HepG2 (cell line): ENCODE data around the gene RSPH1. TPM values are rescaled to one million over a fixed set of nuclear protein-coding genes. Genes with fewer than 3 reads are reported as not detected.

Experiments used
- ATAC-seq: fragments of 200-7000 bp; cut with Tn5 transposase; 3 replicates; pipeline ENCODE4 v1.9.1; 2020; ENCODE audit warnings: mild to moderate bottlenecking, moderate library complexity
- BruUV-seq: library from RNA; stranded (reverse); fragments of 400-500 nt; replicated peaks from 2 replicates; lab custom pipeline; 2021; lab: Mats Ljungman, UMichigan
- CTCF ChIA-PET: fragments of 300-600 bp; formaldehyde crosslinking; extraction: SDS; loops from one replicate; lab custom pipeline; 2021; ENCODE audit warnings: low total read pairs, inconsistent platforms, low intra/inter-chr PET ratio; lab: Yijun Ruan, JAX
- POLR2A ChIA-PET: fragments of 350-600 bp; sonication (Branson Sonifier 250); formaldehyde crosslinking; loops from one replicate; lab custom pipeline; 2020; ENCODE audit warnings: antibody characterized with exemption, inconsistent platforms; lab: Yijun Ruan, JAX
- DNase-seq: peaks from one replicate; pipeline ENCODE4 v3.0.0-alpha.2; 2015; ENCODE audit warnings: low spot score
- FAIRE-seq: peaks from 3 replicates; lab custom pipeline; 2011; peaks lifted over from hg19 to GRCh38; lab: Jason Lieb, UNC
- H2AFZ ChIP-seq: one replicate; pipeline ENCODE4 v1.6.1; 2011; ENCODE audit warnings: low read length, inconsistent platforms
- H3K27ac ChIP-seq: fragments of 300-600 bp; 3 replicates; pipeline ENCODE4 v1.8.0; 2011; ENCODE audit warnings: mixed run types, mild to moderate bottlenecking, mixed read lengths, low read length, inconsistent platforms; ENCODE audit not compliant: insufficient read depth; ENCODE audit errors: extremely low read length
- H3K27me3 ChIP-seq, 2 experiments: fragments of 200-600 bp in 1 of 2; 2 replicates in 1 of 2; 3 replicates in 1 of 2; pipeline versions ENCODE4 v1.6.0 to v1.8.0; 2011; ENCODE audit warnings: low read length in 2 of 2, mild to moderate bottlenecking in 2 of 2, moderate library complexity in 2 of 2, inconsistent platforms in 1 of 2; ENCODE audit not compliant: insufficient read depth in 2 of 2, control insufficient read depth in 1 of 2
- H3K36me3 ChIP-seq, 2 experiments: fragments of 200-600 bp in 1 of 2; replicated peaks in 1 of 2; 2 replicates in 1 of 2; 3 replicates in 1 of 2; pipeline versions ENCODE4 v1.5.1 to v1.8.0; 2011; ENCODE audit warnings: low read length in 2 of 2, inconsistent platforms in 1 of 2; ENCODE audit not compliant: insufficient read depth in 2 of 2, control insufficient read depth in 1 of 2
- H3K4me1 ChIP-seq: 2 replicates; pipeline ENCODE4 v1.5.1; 2012; ENCODE audit warnings: low read length, inconsistent platforms; ENCODE audit not compliant: insufficient read depth
- H3K4me2 ChIP-seq: 2 replicates; pipeline ENCODE4 v1.6.0; 2011; ENCODE audit warnings: low read depth, low read length, inconsistent platforms
- H3K4me3 ChIP-seq, 3 experiments: fragments of 200-600 bp in 1 of 3; sonication (generic), shearing (Covaris generic) in 1 of 3; replicated peaks in 1 of 3; 2 replicates each; pipeline ENCODE4 v1.5.1; 2011 to 2016; ENCODE audit warnings: low read length in 3 of 3, inconsistent platforms in 2 of 3, low read depth in 2 of 3, mild to moderate bottlenecking in 2 of 3, control low read depth in 1 of 3, mixed read lengths in 1 of 3; ENCODE audit not compliant: insufficient read depth in 1 of 3
- H3K79me2 ChIP-seq: one replicate; pipeline ENCODE4 v1.6.1; 2011; ENCODE audit warnings: low read length, inconsistent platforms; ENCODE audit not compliant: insufficient read depth
- H3K9ac ChIP-seq: 2 replicates; pipeline ENCODE4 v1.6.0; 2011; ENCODE audit warnings: mild to moderate bottlenecking, low read depth, low read length, inconsistent platforms; ENCODE audit not compliant: insufficient read depth
- H3K9me3 ChIP-seq: 2 replicates; pipeline ENCODE4 v1.5.1; 2012; ENCODE audit warnings: mild to moderate bottlenecking, low read length
- H4K20me1 ChIP-seq: 2 replicates; pipeline ENCODE4 v1.6.0; 2011; ENCODE audit warnings: inconsistent platforms, mild to moderate bottlenecking, low read length, moderate library complexity; ENCODE audit not compliant: insufficient read depth
- ELK4 ChIP-seq: sonication (generic); formaldehyde crosslinking; IDR thresholded peaks from 2 replicates; pipeline ENCODE4 v1.9.0; 2021; ENCODE audit warnings: missing genetic modification reagents, borderline replicate concordance
- ZNF704 ChIP-seq: sonication (generic); formaldehyde crosslinking; IDR thresholded peaks from 2 replicates; pipeline ENCODE4 v1.8.1; 2023; ENCODE audit warnings: mild to moderate bottlenecking, inconsistent platforms, moderate library complexity, missing genetic modification reagents, borderline replicate concordance
- ZNF790 ChIP-seq: sonication (generic); formaldehyde crosslinking; IDR thresholded peaks from 2 replicates; pipeline ENCODE4 v1.8.0; 2022; ENCODE audit warnings: missing genetic modification reagents, mild to moderate bottlenecking, borderline replicate concordance
- WGBS: methylation state at CpG from one replicate; pipeline ENCODE4 v1.1.6; 2017; ENCODE audit warnings: low lambda C conversion rate; 5-methylcytosine and 5-hydroxymethylcytosine counted together
- in situ Hi-C: cut with HindIII; loops from 2 replicates; pipeline ENCODE4 v1.10.0; 2017; ENCODE audit warnings: low pct_unique_long_range_greater_than_20kb; ENCODE audit not compliant: extremely low pct_ligation_motif_present
- intact Hi-C: fragments of 100-400 bp; cut with micrococcal nuclease; formaldehyde crosslinking; loops from one replicate; pipeline ENCODE4 v1.10.0; 2022; ENCODE audit not compliant: unreplicated experiment
- polyA plus RNA-seq, 8 experiments: library from polyadenylated mRNA; depleted of rRNA in 3 of 8; stranded (reverse) in 7 of 8; unstranded in 1 of 8; fragments of >200 nt; fragmentation: Illumina TruSeq in 4 of 8; extraction: Trizol in 4 of 8; gene quantifications; 2 replicates each; pipeline versions ENCODE4 v1.2.1 to v1.2.3, GENCODE V29; 2011 to 2016; ENCODE audit warnings: low read depth in 4 of 8, missing spikeins in 1 of 8, mixed read lengths in 1 of 8; ENCODE audit not compliant: insufficient read depth in 1 of 8
- total RNA-seq, 5 experiments: library from RNA; depleted of rRNA; stranded (reverse); fragments of >200 nt; fragmentation: Illumina TruSeq; extraction: Trizol; gene quantifications; 2 replicates each; pipeline ENCODE4 v1.2.3, GENCODE V29; 2016; ENCODE audit warnings: low read depth in 1 of 5

RSPH1 gene
- total and polyA plus RNA-seq, 2 of the 13 experiments (the other 11 are each of a cell fraction or from before 2014, with no cell fraction given), result not detected

GRCh38 chr21:42539931-42540343 is 43.9 kb upstream of the RSPH1 start (continued):
- no peak for TF ChIP-seq ZNF704 (CRISPR knock-in tag)

GRCh38 chr21:42539342-42539741 is 43.3 kb upstream of the RSPH1 start:
- TF ChIP-seq ZNF790 (CRISPR knock-in tag) (no peak), ELK4 (no peak)
- Histone ChIP-seq H3K27me3 (peaks cover 0 to 3% of the 10 kb centered on the region in 2 experiments; a peak in 2 of 5 replicates), H4K20me1 (no peaks in the 10 kb centered on the region), H3K4me1 (no peaks in the 10 kb centered on the region), H2AFZ (no peak overlapping the region), H3K36me3 (no peaks in the 10 kb centered on the region), H3K79me2 (no peaks in the 10 kb centered on the region), H3K4me3 (no peak overlapping the region), H3K9ac (no peak overlapping the region), H3K27ac (no peak overlapping the region), H3K4me2 (no peak overlapping the region), H3K9me3 (no peaks in the 10 kb centered on the region)
- intact Hi-C loops, result no loop called here
- ChIA-PET POLR2A (no interaction called here), CTCF (no interaction called here)
- FAIRE-seq (no peak), DNase-seq (no peak), ATAC-seq (no peak)
- no TSS peak for BruUV-seq
- in situ Hi-C loops, result no loop called here
- 62% methylated on average over 17 of the region's 17 CpGs for WGBS
